BLaER1 treated with 17β-estradiol and CSF1 and Interleukin-3, amounts not matched to agents 10 nM and 100 nM (cell line): ENCODE measurements around the gene ZP1.

ENCODE experiments used
- H3K27ac ChIP-seq, 11 experiments: shearing (Covaris generic); formaldehyde crosslinking; 2 replicates each; pipeline ENCODE4 v1.8.1; 2022
- H3K27me3 ChIP-seq, 11 experiments: shearing (Covaris generic); formaldehyde crosslinking; 2 replicates each; pipeline ENCODE4 v1.8.1; 2022
- H3K36me3 ChIP-seq, 11 experiments: shearing (Covaris generic); formaldehyde crosslinking; 2 replicates each; pipeline ENCODE4 v1.8.1; 2022
- H3K4me1 ChIP-seq, 10 experiments: shearing (Covaris generic); formaldehyde crosslinking; 2 replicates each; pipeline ENCODE4 v1.8.1; 2022
- H3K4me2 ChIP-seq, 11 experiments: shearing (Covaris generic); formaldehyde crosslinking; 2 replicates each; pipeline ENCODE4 v1.8.1; 2022
- H3K4me3 ChIP-seq, 10 experiments: shearing (Covaris generic); formaldehyde crosslinking; 2 replicates each; pipeline ENCODE4 v1.8.1; 2022
- H3K9ac ChIP-seq, 11 experiments: shearing (Covaris generic); formaldehyde crosslinking; 2 replicates each; pipeline ENCODE4 v1.8.1; 2022
- H3K9me3 ChIP-seq, 11 experiments: shearing (Covaris generic); formaldehyde crosslinking; replicated peaks in 1 of 11; 2 replicates each; pipeline ENCODE4 v1.8.1; 2022
- H4K20me1 ChIP-seq, 11 experiments: shearing (Covaris generic); formaldehyde crosslinking; 2 replicates each; pipeline ENCODE4 v1.8.1; 2022
- Cebpa-rat ChIP-seq, 11 experiments: shearing (Covaris generic); IDR thresholded peaks; 2 replicates each; pipeline ENCODE4 v1.8.1; 2022

The ZP1 gene

DNA sequence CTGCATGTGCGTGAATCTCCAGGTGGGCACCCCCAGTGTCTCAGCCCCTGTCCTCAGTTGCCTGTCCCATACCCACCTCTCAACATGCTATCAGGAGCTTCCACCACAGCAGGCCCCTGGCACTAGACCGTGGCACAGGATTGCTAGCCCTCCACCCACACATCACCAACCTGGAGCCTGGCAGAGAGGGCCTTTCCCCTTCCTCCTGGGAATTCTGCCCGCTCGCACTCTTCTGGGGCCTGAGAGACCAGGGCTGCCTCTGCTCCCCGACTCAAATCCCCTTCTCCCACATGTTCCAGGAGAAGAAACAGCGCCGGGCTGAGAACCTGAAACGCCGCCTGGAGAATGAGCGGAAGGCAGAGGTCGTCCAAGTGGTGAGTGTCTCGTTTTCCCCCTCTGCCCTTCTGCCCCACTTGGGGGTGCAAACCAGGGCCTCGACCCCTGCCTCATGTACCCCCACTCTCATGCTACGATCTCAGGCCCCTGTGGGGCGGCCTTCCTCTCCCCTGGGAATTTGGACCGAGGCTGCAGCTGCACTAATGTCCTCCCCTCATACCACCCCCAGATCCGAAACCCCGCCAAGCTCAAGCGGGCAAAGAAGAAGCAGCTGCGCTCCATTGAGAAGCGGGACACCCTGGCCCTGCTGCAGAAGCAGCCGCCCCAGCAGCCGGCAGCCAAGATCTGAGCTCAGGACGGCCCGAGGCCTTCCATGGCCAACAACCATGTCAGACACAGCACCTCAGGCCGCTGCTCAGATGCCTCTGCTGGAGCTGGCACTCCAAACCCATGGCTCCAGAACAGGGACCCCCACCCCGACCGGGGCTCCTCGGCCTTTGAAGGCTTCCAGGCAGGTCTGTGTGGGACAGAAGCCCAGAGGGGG is 17.5 kb upstream of the ZP1 start:
- H3K27me3 ChIP-seq, result no peaks in the 10 kb centered on the region
- H3K4me3 ChIP-seq, result no peak overlapping the region
- peaks cover 43 to 88% (median 75%) of the 10 kb centered on the region in 11 experiments for H3K36me3 ChIP-seq
- H3K4me1 ChIP-seq, result peaks cover 42 to 73% (median 62%) of the 10 kb centered on the region in 10 experiments
- H3K27ac ChIP-seq, result no peak overlapping the region
- peaks cover 0 to 12% (median 5%) of the 10 kb centered on the region in 11 experiments; a peak in 6 of 22 replicates for H3K9me3 ChIP-seq
- 0 out of 22 replicates have a peak overlapping the region, but pooled peaks of 1 of the 11 experiments have one; percentile 37 for H3K9ac ChIP-seq
- peak overlapping the region in 3 of 11 experiments; percentile 85 to 91 (median 88); a peak in 3 of 22 replicates for H3K4me2 ChIP-seq
- no peak for TF ChIP-seq Cebpa-rat (IDR thresholded peaks at IDR 0.05)
- H4K20me1 ChIP-seq, result peaks cover 0 to 79% (median 43%) of the 10 kb centered on the region in 11 experiments; a peak in 19 of 22 replicates

DNA sequence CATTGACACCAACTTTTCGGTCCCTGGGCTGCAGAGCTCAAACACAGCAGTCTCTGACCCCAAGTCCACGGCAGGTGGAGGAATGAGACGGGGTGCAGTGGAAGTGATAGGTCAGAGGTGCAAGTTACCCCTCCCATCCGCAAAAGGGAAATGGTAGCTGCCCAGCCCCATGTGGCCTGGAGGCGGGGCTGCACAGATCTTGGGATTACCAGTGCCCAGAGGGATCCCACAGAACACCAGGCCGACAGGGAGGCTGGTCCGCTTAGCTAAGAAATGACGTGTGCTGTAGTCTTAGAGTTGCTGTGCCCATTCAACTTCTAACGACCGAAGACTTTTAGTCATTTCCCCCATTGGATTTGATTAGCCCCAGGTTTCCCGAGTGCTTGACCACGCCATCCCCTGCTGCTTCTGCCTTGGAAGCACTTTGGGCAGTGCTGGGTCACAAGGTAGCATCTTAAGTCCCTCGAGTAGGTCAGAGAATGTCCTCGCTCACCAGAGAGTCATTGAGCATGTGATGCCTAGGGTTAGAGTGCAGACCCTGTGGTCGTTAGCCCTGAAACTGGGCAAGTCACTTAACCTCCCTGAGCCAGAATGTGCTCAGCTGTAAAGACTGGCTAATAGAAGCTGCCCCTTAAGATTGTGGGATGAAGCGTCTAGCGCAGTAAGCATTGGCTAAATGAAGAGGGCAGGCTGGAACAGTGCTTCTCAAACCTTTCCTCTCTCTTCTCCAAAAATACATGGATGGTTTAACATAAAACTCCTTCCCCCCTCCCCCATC is 15.8 kb upstream of the ZP1 start:
- no peak overlapping the region for H3K27ac ChIP-seq
- peaks cover 43 to 72% (median 66%) of the 10 kb centered on the region in 11 experiments for H3K36me3 ChIP-seq
- no peak overlapping the region for H3K4me3 ChIP-seq
- no peak overlapping the region for H3K4me2 ChIP-seq
- H3K9ac ChIP-seq, result no peak overlapping the region
- peaks cover 49 to 73% (median 64%) of the 10 kb centered on the region in 10 experiments for H3K4me1 ChIP-seq
- H4K20me1 ChIP-seq, result peaks cover 0 to 63% (median 30%) of the 10 kb centered on the region in 11 experiments; a peak in 18 of 22 replicates
- no peak for TF ChIP-seq Cebpa-rat (IDR thresholded peaks at IDR 0.05)
- peaks cover 0 to 12% (median 5%) of the 10 kb centered on the region in 11 experiments; a peak in 6 of 22 replicates for H3K9me3 ChIP-seq
- H3K27me3 ChIP-seq, result no peaks in the 10 kb centered on the region

DNA sequence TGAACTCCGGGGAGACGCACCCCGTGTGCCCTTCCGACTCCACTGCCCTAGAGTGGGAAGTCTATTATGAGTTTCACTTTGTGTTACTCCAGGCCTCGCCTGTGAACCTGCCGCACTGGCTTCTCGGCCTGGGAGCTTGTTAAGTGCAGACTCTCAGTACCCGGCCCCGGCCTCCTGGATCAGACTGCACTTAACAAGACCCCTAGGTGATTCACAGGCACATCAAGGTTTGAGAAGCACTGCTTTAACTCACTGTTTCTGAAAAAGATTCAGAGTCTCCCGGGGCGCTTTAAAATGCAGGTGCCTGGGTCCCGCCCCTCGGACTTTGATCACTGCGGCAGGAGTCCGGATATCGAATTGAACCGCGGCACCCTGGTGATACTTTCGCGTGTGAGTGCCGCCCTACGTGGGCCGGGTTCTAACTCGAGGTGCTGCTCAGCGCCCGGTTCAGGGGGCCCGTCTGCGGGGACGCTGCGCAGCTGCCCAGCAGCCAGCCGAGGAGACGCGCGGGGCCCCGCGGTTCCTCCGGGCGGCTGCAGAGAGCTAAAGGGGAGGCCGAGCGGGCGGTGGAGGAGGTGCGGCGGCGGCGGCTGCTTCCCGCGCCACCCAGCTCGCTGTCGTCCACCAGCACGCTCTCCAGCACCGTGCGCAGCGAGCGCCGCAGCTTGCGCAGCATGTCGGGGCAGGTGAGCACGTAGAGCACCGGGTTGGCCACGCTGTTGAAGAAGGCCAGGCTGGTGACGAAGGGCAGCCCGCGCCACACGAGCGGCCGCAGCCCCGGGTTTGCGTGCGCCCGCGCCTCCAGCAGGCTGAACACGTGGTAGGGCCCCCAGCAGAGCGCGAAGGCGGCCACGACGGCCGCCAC is 15.0 kb upstream of the ZP1 start:
- no peak for TF ChIP-seq Cebpa-rat (IDR thresholded peaks at IDR 0.05)
- H3K4me1 ChIP-seq, result peaks cover 56 to 73% (median 66%) of the 10 kb centered on the region in 10 experiments
- no peak overlapping the region for H3K4me3 ChIP-seq

DNA sequence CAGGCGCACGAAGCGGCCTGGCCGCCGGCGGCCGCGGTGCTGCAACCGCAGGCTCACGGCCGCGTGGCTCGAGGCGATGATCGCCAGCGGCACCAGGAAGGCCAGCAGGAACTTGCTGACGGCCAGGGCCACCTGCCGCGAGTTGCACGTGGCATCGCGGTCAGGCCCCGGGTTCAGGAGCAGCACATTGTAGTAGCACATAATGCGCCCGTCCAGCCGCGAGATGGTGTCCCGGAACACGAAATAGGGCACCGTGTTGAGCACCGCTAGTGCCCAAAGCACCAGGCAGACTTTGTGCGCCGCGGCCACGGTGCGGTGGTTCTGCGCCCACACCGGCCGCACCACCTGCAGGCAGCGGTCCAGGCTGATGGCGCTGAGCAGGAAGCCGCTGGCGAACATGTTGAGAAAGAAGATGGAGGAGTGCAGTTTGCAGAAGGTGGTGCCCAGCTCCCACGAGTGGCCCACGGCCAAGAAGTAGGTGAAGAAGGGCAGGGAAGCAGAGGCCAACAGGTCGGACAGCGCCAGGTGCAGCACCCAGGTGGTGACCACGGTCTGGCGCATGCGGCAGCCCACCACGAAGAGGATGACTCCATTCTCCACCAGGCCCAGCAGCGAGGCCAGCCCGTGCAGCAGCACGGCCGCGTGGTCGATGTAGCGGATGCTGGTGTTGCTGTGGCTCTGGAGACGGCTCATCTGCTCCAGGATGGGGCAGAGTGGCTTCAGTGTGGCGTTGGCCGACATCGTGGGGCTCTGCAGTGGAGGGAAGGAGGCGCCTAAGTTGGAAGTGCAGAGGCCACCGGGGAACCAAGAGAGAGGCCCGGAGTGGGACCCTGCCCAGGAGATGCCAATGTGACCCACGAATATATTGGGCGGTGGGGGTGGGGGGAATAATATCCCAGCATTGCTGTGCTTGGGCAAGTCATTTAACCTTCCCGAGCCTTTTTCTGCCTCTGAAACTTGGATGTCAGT is 14.1 kb upstream of the ZP1 start:
- Histone ChIP-seq H4K20me1 (peaks cover 0 to 45% (median 16%) of the 10 kb centered on the region in 11 experiments; a peak in 16 of 22 replicates), H3K36me3 (peaks cover 41 to 56% (median 53%) of the 10 kb centered on the region in 11 experiments), H3K4me3 (no peak overlapping the region), H3K27ac (peak overlapping the region in 6 of 11 experiments; percentile 2 to 60 (median 24); a peak in 6 of 22 replicates), H3K4me2 (peak overlapping the region; percentile 55 to 87 (median 79); a peak in 20 of 22 replicates), H3K27me3 (no peaks in the 10 kb centered on the region), H3K9me3 (peaks cover 0 to 12% (median 5%) of the 10 kb centered on the region in 11 experiments; a peak in 6 of 22 replicates), H3K4me1 (peaks cover 57 to 73% (median 66%) of the 10 kb centered on the region in 10 experiments), H3K9ac (peak overlapping the region in 4 of 11 experiments; percentile 5 to 44 (median 22); a peak in 4 of 22 replicates)
- no peak for TF ChIP-seq Cebpa-rat (IDR thresholded peaks at IDR 0.05)

More for the DNA sequence above, 15.0 kb upstream of the ZP1 start:
- peaks cover 43 to 65% (median 62%) of the 10 kb centered on the region in 11 experiments for H3K36me3 ChIP-seq
- peaks cover 0 to 54% (median 25%) of the 10 kb centered on the region in 11 experiments; a peak in 18 of 22 replicates for H4K20me1 ChIP-seq
- H3K27ac ChIP-seq, result no peak overlapping the region
- H3K4me2 ChIP-seq, result no peak overlapping the region
- H3K27me3 ChIP-seq, result no peaks in the 10 kb centered on the region
- no peak overlapping the region for H3K9ac ChIP-seq
- peaks cover 0 to 12% (median 5%) of the 10 kb centered on the region in 11 experiments; a peak in 6 of 22 replicates for H3K9me3 ChIP-seq

DNA sequence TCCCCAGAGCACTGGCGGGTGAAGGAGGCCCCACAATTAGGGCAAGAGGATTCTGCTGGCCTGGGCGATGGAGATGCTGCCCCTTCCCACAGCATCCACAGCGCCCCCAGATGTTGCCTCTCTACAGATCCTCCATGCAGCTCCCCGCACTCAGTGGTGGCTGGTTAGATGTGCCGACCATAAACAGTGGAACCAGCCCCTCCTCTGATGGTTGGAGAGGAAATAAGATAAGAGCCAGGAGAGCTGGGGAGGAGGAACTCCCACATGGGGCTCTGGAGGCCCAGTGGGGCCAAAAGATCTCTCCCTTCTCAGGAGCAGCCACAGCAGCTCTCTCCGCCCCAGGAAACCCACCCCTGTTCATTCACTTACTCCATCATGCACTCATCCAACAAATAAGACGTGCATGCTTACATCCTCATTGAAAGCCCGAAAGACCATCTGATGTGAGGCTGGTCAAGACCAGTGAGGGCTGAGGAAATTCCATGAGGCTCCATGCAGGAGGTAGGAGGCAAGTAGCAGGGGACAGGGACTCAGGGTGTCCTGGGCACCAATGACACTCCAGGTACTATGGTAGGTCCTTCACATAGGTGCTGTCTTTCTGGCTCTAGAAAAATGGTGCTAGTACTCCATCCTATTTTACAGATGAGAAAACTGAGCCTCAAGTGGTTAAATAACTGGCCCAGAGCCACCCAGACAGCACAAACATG is 13.0 kb upstream of the ZP1 start:
- H3K27ac ChIP-seq, result peak overlapping the region in 8 of 11 experiments; percentile 5 to 60 (median 34); a peak in 11 of 22 replicates
- H3K9me3 ChIP-seq, result peaks cover 0 to 12% (median 5%) of the 10 kb centered on the region in 11 experiments; a peak in 6 of 22 replicates
- peak overlapping the region in 1 of 10 experiments; percentile 3; a peak in 1 of 20 replicates for H3K4me3 ChIP-seq
- peaks cover 0 to 35% (median 6%) of the 10 kb centered on the region in 11 experiments; a peak in 12 of 22 replicates for H4K20me1 ChIP-seq
- peak overlapping the region in 7 of 11 experiments; percentile 0 to 44 (median 16); a peak in 5 of 22 replicates for H3K9ac ChIP-seq
- H3K36me3 ChIP-seq, result peaks cover 39 to 45% (median 43%) of the 10 kb centered on the region in 11 experiments
- H3K27me3 ChIP-seq, result no peaks in the 10 kb centered on the region
- H3K4me2 ChIP-seq, result peak overlapping the region; percentile 55 to 87 (median 79)
- peaks cover 57 to 73% (median 66%) of the 10 kb centered on the region in 10 experiments for H3K4me1 ChIP-seq
- TF ChIP-seq Cebpa-rat (IDR thresholded peaks at IDR 0.05), result no peak

DNA sequence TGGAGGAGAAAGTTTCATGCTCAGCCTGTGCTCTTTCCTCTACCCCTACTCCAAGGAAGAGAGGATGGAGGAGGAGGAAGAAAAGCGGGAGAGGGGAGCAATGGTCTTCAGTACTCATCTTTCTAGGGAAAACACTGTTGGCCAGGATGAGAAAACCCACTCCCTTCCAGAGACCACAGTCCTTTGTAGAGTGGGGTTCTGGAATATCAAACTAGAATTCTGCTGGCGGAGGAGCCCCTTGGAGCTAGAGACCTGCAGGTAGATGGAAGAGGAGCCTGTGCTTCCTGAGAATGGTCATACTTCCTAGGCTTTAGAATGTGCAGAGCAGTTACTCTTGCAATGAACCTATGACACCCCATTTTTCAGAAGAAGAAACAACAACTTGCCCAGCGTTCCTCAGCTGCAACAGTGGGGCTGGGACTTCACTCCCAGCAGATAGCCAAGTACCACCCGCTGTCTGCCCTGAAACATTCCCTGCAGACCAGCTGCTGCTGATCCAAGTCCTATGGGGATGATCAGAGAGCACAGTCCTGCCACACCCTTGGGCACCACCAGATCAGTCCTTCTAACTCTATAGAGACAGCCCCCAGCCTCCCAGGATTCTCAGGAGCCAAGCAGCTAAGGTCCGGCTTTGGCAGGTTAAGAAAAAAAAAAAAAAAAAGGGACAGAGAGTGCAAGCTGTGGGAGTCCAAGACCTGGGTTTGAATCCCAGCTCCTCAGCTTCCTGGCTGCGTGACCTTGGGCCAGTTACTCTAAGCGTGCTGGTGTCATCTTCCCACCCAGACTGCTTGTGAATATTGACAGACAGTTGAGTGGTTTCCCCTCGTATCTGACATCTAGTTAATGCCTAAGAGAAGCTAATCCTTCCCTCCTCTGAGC is 12.3 kb upstream of the ZP1 start:
- peaks cover 60 to 73% (median 72%) of the 10 kb centered on the region in 10 experiments for H3K4me1 ChIP-seq
- H3K4me3 ChIP-seq, result 0 out of 20 replicates have a peak overlapping the region, but pooled peaks of 1 of the 10 experiments have one; percentile 3
- peaks cover 0 to 12% (median 5%) of the 10 kb centered on the region in 11 experiments; a peak in 6 of 22 replicates for H3K9me3 ChIP-seq
- H3K36me3 ChIP-seq, result peaks cover 31 to 37% (median 35%) of the 10 kb centered on the region in 11 experiments
- peak overlapping the region; percentile 55 to 87 (median 79) for H3K4me2 ChIP-seq
- peak overlapping the region in 9 of 11 experiments; percentile 10 to 69 (median 50); a peak in 14 of 22 replicates for H3K9ac ChIP-seq
- peaks cover 0 to 27% (median under 1%) of the 10 kb centered on the region in 11 experiments; a peak in 8 of 22 replicates for H4K20me1 ChIP-seq
- no peaks in the 10 kb centered on the region for H3K27me3 ChIP-seq
- TF ChIP-seq Cebpa-rat (IDR thresholded peaks at IDR 0.05), result no peak
- H3K27ac ChIP-seq, result peak overlapping the region in 8 of 11 experiments; percentile 10 to 60 (median 32); a peak in 10 of 22 replicates
